Activated T-helper 1 cell treated with Interleukin-2 at 50 U/mL for 16 hours (primary cell): ENCODE data around the gene NTN1.

ENCODE experiments used
- DNase-seq: peaks from one replicate; pipeline ENCODE4 v3.0.0-alpha.2; 2020; ENCODE audit warnings: low read depth

The NTN1 gene

DNA sequence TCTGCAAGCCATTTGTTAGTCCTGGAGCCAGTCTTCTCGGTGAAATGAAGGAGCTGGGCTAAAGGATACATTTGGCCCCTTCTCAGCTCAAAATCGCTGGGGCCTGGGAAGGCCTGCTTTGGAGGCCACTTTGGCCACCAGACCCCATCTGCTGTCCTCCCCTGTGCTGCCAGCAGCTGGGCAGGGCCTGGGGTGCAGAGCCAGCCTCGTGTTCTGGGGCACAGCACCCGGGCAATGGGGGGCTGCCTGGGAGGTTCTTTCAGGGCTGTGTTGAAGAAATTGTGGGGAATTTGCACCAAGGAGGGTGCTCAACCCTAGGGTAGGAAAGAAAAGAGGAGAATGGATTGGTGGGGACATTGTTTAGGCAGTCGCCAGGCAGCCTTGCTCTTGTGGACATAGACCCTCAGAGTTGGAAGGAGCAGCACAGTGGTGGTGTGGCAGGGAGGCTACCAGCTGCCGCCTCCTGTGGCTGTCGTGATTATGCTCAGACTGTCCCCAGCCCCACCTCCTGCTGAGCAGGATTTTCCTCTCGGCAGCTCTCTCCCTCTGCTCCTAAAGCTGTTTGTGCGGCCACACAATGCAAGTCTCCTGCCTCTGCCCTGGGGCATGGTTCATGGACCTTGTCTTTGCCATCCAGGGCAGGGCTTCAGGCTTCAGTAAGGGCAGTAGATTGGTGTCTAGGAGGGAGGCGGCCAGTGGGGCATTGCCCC lies 174.8 kb downstream of the NTN1 start:
- no peak for DNase-seq

DNA sequence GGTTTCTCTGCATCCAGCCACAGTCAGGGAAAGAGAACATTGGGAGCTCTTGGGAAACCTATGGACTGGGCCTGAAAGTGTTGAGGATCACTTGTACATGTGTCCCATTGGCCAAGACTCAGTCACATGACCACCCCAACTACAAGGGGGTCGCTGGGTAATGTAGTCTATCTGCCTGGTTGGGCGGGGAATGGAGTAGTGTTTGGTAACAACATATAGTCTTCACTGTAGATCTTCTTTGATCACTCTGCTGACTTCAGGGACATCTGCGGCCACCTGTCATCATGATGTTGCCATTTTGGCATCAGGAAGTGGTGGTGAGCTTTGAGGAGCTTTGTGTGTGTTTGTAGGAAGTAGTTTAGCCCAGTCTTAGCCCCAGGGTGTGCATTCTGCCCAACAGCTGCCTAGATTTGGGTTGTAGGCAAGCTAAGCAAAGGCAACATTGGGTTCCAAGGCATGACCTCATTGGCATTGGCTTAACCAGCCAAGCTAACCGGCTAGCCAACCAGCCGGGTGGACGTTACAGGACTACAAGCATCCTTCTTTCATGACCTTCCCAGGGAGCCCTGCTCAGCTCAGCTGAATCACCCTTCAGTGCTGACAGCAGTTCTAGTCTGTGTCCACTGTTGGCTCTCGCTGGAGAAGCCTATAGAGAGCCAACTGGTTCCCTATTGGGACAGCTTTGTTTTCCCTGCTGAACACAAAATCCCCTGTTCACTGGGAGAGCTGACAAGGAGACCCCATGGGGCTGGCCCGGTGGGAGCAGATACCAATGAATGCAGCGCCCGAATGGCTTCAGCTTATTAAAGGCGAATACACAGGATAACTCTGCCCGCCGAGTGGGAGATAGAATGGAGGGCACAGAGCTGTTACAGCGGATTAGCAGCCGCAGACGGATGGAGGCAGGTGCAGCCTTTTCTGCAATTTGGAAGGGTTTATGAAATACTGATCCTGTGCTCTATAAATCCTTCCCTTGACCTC lies 178.6 kb downstream of the NTN1 start:
- DNase-seq: no peak

GRCh38 chr17:9200699-9201359 lies 179.5 kb downstream of the NTN1 start:
- no peak for DNase-seq

DNA sequence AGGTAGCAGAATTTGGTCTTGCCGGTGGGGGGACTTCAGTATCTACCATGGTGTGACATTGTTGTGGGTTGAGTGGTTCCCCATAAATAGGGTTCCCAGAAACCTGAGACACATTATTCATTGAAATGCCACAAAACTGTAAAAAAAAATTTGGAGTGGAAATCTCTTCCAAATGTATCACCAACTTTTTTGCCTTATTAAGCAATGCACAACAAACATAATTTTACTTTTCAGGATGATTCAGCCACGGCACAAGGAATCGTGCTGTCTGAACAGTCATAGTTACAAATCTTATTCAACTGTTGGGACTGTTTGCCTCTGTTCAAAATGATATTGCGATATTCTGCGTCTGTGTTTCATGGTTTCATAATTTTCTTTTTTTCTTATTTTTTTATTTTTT lies 181.2 kb downstream of the NTN1 start:
- DNase-seq: no peak

DNA sequence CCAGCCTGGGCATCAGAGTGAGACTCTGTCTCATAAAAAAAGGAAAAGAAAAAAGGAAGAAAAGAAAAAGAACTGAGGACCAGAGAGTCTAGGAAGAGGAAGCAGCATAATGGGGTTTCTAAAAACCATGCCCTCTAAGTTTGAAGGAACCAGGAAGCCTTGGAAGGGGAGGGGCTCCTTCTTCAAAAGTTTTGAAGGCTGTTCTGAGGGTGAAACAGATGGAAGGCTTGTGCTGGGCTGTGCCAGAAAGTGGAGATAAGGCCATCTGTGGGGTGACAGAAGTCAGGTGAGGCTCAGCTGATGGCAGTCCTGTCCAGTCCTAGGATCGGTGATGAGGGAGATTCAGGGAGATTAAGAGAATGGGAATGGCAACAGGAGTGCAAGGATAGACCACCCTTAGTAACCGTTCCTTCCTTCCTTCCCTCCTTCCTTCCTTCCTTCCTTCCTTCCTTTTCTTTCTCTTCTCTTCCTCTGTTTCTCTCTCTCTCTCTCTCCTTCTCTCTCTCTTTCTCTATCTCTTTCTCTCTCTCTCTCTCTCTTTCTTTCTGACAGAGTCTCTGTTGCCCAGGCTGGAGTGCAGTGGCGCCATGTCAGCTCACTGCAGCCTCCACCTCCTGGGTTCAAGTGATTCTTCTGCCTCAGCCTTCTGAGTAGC lies 182.6 kb downstream of the NTN1 start:
- DNase-seq: no peak

GRCh38 chr17:9204637-9205329 lies 183.5 kb downstream of the NTN1 start:
- no peak for DNase-seq

DNA sequence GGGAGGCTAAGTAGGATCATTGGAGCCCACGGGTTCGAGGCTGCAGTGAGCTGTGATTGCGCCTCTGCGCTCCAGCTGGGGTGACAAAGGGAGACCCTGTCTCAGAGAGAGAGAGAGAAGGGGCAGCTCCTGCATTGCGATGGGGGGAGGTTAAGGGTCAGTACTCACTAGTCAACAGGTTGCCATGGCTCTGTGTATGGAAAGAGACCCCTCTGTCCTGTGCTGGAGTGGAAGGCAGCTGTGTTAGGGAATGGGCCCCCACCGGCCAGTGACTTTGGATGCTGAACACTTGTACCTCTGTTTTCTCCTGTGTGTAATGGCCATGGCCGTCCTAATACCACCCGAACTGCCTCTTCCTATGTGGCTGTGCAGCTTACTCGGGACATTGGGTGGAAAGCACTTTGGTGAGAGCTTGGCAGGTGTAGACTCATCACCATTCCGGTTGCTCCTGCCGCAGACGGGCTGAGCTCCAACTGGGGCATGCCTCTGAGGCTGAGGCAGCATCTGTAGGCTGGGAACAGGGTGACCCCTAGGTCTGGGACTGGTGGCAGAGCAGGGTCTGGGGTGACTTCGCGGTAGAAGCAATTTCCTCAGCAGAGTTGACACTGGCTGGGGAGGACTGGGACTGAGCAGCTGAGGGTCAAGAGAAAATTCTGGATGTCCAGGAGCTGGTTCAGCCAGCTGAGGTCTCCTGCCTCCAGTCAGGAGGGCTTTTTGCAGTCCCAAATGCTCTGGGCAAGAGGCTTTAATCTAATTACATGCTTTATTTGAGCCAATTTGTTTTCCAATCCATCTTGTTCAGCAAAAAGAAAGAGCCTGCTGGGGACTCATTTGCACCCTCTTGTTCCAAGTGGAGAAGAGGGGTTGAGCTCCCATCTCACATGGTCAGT lies 184.5 kb downstream of the NTN1 start:
- DNase-seq: no peak

- DNase-seq: no peak
Measured at GRCh38 chr17:9206410-9206703, 185.0 kb downstream of the NTN1 start.

- DNase-seq: no peak
Measured at GRCh38 chr17:9206741-9207332, 185.5 kb downstream of the NTN1 start.

GRCh38 chr17:9208381-9209105 lies 187.2 kb downstream of the NTN1 start:
- no peak for DNase-seq

DNA sequence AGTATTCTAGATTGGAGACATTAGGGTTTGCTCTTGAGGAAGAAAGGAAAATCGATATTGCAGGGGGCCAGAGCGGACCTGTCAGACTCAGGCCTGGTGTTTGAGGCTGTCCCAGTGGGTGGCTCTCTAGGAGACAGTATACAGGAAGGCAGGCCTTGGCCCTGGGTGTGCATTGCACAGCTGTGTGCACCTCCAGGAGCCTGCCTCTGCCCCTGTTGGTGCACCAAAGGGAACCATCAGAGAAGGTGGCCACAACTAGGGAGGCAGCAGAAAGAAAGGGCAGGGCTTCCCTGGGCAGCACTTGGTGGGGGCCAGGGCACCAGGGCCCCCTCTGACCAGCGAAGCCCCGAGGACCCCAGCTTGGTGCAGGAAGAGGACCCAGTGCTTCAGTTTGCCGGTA lies 188.0 kb downstream of the NTN1 start:
- no peak for DNase-seq

DNA sequence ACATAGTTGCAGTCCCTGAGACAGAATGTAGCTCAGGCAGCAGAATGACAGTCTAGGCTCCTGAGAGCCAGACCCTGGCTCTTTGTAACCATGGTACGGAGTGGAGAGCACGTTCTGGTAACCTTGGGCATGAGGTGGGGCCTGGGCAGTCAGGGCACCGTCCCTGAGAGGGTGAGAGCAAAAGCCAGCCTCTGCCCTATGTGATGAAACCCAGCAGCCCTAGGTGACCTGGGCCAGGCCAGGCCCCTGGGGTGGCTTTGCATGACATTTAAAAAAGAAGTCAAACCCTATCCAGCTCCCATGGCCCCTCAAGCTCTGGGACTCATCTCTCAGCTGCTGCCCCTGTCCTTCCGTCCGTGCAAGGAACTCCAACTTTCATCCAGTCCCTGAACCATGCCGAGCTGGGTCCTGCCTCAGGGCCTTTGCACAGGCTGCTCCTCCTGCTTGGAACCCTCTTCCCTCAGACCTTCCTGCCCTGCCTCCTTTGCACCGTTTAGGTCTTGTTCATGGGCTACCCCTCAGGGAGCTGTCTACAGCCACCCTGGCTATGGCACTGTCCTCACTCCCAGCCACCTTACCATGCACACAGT lies 188.6 kb downstream of the NTN1 start:
- DNase-seq: no peak

DNA sequence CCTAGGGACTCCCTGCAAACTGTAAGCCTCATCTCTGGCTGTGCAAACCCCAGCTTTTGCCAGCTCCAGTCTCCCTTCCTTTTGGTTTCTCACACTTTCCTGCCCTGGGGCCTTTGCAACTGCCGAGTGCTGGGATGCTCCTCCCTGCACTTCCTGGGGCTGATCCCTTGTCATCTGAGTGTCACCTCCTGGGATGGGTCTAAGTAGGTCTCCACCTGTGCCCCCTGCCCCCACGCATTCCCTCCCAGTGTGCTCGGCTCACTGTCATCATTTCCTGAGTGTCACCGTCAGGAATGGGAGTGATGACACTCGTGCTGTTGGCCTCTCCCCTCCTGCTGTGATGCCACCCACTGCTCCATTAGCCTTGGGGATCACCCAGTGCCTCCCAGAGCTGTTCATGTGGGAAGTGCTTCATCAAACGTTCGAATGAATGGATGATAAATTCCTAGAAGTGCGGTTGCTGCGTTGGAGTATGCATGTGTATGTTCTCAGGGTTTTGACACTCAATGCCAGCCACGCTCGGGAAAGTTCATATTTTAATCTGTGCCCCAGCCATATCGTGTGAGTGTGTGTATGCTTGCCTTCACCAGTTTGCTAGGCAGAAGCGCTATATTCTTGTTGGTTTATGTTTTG lies 189.9 kb downstream of the NTN1 start:
- no peak for DNase-seq

GRCh38 chr17:9212376-9213302 lies 191.3 kb downstream of the NTN1 start:
- DNase-seq: no peak

DNA sequence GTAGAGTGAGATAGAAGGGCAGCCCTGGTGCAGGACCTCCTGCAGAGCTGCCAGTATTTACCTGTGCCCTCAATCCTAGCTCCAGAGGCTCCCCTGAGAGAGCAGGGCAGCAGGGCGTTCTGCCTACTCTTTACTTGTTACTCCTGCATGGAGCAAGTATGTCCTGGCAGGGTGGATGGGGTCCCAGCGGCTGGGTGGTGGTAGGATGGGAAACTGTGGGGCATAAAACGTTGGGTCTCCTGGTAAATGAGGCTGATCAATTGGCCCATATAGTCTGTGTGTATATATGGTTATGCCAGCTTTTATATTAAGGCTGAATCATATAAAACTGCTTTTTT lies 192.0 kb downstream of the NTN1 start:
- no peak for DNase-seq

DNA sequence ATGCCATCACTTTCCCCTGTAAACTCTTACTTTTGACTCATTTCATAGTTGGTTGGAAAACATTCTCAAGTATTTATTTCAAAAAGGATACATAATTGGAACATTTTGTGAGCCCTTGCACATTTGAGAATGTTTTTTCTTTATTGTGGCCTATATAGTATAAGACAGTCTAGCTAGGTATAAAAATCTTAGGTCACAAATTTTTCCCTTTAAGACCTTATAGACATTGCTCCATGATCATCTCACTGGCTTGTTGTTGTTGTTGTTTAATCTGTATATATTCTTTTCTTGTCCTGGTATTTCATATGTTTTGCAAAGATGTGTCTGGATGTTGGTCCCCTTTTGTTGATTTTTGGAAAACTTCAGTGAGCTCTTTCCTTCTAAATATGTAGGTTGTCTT lies 194.2 kb downstream of the NTN1 start:
- no peak for DNase-seq

GRCh38 chr17:9217151-9218056 lies 196.1 kb downstream of the NTN1 start:
- DNase-seq: no peak
